ENCODE measurements around the gene ZAP70. TPM values are rescaled to one million over a fixed set of nuclear protein-coding genes. Genes with fewer than 3 reads are reported as not detected.

ZAP70 gene
- total RNA-seq, 1 experiment from 2014 or later: 0.54 TPM

- Histone ChIP-seq H3K4me1 (ENCODE audit: control insufficient read depth, insufficient read depth, low read length) (no peaks in the 10 kb centered on the region), H3K27me3 (ENCODE audit: control insufficient read depth, insufficient read depth, low read length) (no peaks in the 10 kb centered on the region), H3K4me3 (ENCODE audit: low read depth in 2 of 2, low read length in 2 of 2) (no peak overlapping the region), H3K36me3 (ENCODE audit: control insufficient read depth, insufficient read depth, low read length) (no peaks in the 10 kb centered on the region), H3K27ac (ENCODE audit: low read length) (no peak overlapping the region), H3K9me3 (ENCODE audit: control insufficient read depth, insufficient read depth, low read depth, low read length) (no peaks in the 10 kb centered on the region)
- in situ Hi-C loops (cut with HindIII; ENCODE audit: low pct_unique_long_range_greater_than_20kb, low sequenced_read_pairs): no loop called here
- ATAC-seq: 0 out of 2 replicates have a peak, but pooled peaks have one; percentile 10
- BruUV-seq (replicated peaks): no TSS peak
- ChIA-PET CTCF (interaction anchor here (0.6 kb wide), 1 partner anchor 548 kb away, joined by 3 read pairs; no protein-coding TSS in a partner anchor), POLR2A (no interaction called here)
- TF ChIP-seq POLR2AphosphoS5 (IDR thresholded peaks at IDR 0.05; ENCODE audit: low read depth, low read length): no peak
- no peak for TF ChIP-seq SIN3A (IDR thresholded peaks at IDR 0.05; ENCODE audit: borderline replicate concordance, insufficient read depth, low read depth, low read length)
- TF ChIP-seq REST (IDR thresholded peaks at IDR 0.05; ENCODE audit: insufficient read depth in 1 of 2, low read depth in 2 of 2, low read length in 1 of 2): no peak
- TF ChIP-seq, protein P1, sequence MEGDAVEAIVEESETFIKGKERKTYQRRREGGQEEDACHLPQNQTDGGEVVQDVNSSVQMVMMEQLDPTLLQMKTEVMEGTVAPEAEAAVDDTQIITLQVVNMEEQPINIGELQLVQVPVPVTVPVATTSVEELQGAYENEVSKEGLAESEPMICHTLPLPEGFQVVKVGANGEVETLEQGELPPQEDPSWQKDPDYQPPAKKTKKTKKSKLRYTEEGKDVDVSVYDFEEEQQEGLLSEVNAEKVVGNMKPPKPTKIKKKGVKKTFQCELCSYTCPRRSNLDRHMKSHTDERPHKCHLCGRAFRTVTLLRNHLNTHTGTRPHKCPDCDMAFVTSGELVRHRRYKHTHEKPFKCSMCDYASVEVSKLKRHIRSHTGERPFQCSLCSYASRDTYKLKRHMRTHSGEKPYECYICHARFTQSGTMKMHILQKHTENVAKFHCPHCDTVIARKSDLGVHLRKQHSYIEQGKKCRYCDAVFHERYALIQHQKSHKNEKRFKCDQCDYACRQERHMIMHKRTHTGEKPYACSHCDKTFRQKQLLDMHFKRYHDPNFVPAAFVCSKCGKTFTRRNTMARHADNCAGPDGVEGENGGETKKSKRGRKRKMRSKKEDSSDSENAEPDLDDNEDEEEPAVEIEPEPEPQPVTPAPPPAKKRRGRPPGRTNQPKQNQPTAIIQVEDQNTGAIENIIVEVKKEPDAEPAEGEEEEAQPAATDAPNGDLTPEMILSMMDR (IDR thresholded peaks at IDR 0.05): no peak
- TF ChIP-seq TCF7L2 (IDR thresholded peaks at IDR 0.05; ENCODE audit: low read depth, low read length): no peak
- no peak for DNase-seq (ENCODE audit: low read depth, low spot score)
- intact Hi-C loops (cut with micrococcal nuclease; ENCODE audit: unreplicated experiment): no loop called here
These were observed 25.9 kb downstream of the ZAP70 start for GRCh38 chr2:97739020-97739892.

DNA sequence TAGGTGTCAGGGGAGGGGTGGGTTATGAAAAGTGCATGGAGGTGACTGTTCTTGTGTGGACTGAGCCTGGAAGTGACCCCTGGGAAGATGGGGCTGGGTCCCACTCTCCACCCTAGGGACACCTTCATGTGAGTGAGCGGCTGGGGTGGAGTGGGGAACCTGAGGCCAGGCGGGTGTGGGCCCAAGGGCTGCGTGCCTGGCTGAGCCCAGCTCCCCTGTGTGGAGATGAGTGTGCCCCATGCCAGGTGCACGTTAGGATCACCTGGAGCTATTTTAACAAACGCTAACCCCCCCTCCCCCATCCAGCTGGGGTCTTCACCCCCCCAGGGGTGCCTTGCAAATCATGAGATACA is 26.5 kb downstream of the ZAP70 start:
- POLR2A ChIA-PET: no interaction called here
- Histone ChIP-seq H3K4me1 (ENCODE audit: control insufficient read depth, insufficient read depth, low read length) (no peaks in the 10 kb centered on the region), H3K27me3 (ENCODE audit: control insufficient read depth, insufficient read depth, low read length) (no peaks in the 10 kb centered on the region), H3K27ac (ENCODE audit: low read length) (no peak overlapping the region), H3K4me3 (ENCODE audit: low read depth in 2 of 2, low read length in 2 of 2) (no peak overlapping the region), H3K9me3 (ENCODE audit: control insufficient read depth, insufficient read depth, low read depth, low read length) (no peaks in the 10 kb centered on the region), H3K36me3 (ENCODE audit: control insufficient read depth, insufficient read depth, low read length) (no peaks in the 10 kb centered on the region)
- intact Hi-C loops (cut with micrococcal nuclease; ENCODE audit: unreplicated experiment) (no loop called here), in situ Hi-C loops (cut with HindIII; ENCODE audit: low pct_unique_long_range_greater_than_20kb, low sequenced_read_pairs) (no loop called here)
- CTCF ChIA-PET: interaction anchor here (0.6 kb wide), 1 partner anchor 547 kb away, joined by 3 read pairs; no protein-coding TSS in a partner anchor
- ATAC-seq (no peak), DNase-seq (ENCODE audit: low read depth, low spot score) (no peak)
- no peak for TF ChIP-seq SIN3A (IDR thresholded peaks at IDR 0.05; ENCODE audit: borderline replicate concordance, insufficient read depth, low read depth, low read length)
- TF ChIP-seq TCF7L2 (IDR thresholded peaks at IDR 0.05; ENCODE audit: low read depth, low read length): no peak
- no peak for TF ChIP-seq REST (IDR thresholded peaks at IDR 0.05; ENCODE audit: insufficient read depth in 1 of 2, low read depth in 2 of 2, low read length in 1 of 2)
- no peak for TF ChIP-seq POLR2AphosphoS5 (IDR thresholded peaks at IDR 0.05; ENCODE audit: low read depth, low read length)
- TF ChIP-seq, protein P1 (IDR thresholded peaks at IDR 0.05): no peak
- BruUV-seq (replicated peaks): no TSS peak
